PC-3 (cell line): ENCODE results near the gene NDUFAF2.

Experiments
- EZH2 ChIP-seq: fragments of 300-600 bp; sonication (generic); IDR thresholded peaks from one replicate; pipeline ENCODE4 v1.6.1; 2017; ENCODE audit warnings: antibody characterized with exemption, mild to moderate bottlenecking, low read length; ENCODE audit not compliant: unreplicated experiment
- EZH2phosphoT487 ChIP-seq: fragments of 300-600 bp; sonication (generic); IDR thresholded peaks from 2 replicates; pipeline ENCODE4 v1.6.1; 2018; ENCODE audit warnings: mild to moderate bottlenecking, antibody characterized with exemption, low read length, borderline replicate concordance
- TF ChIP-seq, protein P1 (sequence below): fragments of 300-600 bp; sonication (generic); conservative IDR thresholded peaks from 2 replicates; pipeline ENCODE4 v1.5.1; 2017; ENCODE audit warnings: antibody characterized with exemption, low read depth, mild to moderate bottlenecking, low read length

DNA sequence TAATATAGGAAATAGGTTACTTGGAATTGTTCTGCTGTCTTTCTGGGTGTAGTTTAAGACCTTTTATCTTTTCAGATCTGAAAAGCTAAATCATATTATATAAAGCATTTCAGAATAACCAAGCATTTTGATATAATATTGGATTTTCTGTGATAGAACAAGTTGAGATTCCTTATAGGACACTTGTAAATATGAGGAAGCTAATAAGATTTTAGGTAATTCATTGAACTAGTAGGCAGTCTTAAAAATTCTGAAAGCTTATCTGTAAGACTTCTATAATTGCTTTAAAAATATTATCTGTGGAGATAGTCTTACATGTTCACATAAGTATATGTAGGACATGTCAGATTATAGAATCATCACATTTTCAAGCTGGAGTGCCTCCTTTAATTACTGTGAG lies 114.5 kb downstream of the NDUFAF2 start:
- TF ChIP-seq EZH2 (no peak), EZH2phosphoT487 (no peak)
- TF ChIP-seq, protein P1, sequence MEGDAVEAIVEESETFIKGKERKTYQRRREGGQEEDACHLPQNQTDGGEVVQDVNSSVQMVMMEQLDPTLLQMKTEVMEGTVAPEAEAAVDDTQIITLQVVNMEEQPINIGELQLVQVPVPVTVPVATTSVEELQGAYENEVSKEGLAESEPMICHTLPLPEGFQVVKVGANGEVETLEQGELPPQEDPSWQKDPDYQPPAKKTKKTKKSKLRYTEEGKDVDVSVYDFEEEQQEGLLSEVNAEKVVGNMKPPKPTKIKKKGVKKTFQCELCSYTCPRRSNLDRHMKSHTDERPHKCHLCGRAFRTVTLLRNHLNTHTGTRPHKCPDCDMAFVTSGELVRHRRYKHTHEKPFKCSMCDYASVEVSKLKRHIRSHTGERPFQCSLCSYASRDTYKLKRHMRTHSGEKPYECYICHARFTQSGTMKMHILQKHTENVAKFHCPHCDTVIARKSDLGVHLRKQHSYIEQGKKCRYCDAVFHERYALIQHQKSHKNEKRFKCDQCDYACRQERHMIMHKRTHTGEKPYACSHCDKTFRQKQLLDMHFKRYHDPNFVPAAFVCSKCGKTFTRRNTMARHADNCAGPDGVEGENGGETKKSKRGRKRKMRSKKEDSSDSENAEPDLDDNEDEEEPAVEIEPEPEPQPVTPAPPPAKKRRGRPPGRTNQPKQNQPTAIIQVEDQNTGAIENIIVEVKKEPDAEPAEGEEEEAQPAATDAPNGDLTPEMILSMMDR: no peak
